IMR-90 (cell line): ENCODE measurements around the gene NTM. TPM values are rescaled to one million over a fixed set of nuclear protein-coding genes. Genes with fewer than 3 reads are reported as not detected.

Experiments
- ATAC-seq: fragments of 200-7000 bp; cut with Tn5 transposase; 2 replicates; pipeline ENCODE4 v1.9.1; 2020; ENCODE audit warnings: low read depth, mild to moderate bottlenecking, moderate library complexity
- BruUV-seq: library from RNA; stranded (reverse); fragments of 400-500 nt; replicated peaks from 2 replicates; lab custom pipeline; 2021; lab: Mats Ljungman, UMichigan
- CTCF ChIA-PET: fragments of 300-600 bp; formaldehyde crosslinking; extraction: SDS; loops from one replicate; lab custom pipeline; 2021; ENCODE audit warnings: antibody characterized with exemption; lab: Yijun Ruan, JAX
- POLR2A ChIA-PET: fragments of 300-600 bp; sonication (Branson Sonifier 250); formaldehyde crosslinking; loops from one replicate; lab custom pipeline; 2022; ENCODE audit warnings: antibody characterized with exemption; ENCODE audit not compliant: unreplicated experiment; lab: Charles Lee
- DNase-seq: peaks from one replicate; pipeline ENCODE4 v3.0.0; 2013
- H2AFZ ChIP-seq: replicated peaks from 2 replicates; pipeline ENCODE3; 2013; ENCODE audit warnings: low read length, mild to moderate bottlenecking; ENCODE audit not compliant: poor library complexity
- H2AK5ac ChIP-seq: 2 replicates; pipeline ENCODE4 v1.6.1; 2013; ENCODE audit warnings: low read depth, low read length, inconsistent platforms
- H2AK9ac ChIP-seq: replicated peaks from 2 replicates; pipeline ENCODE3; 2013; ENCODE audit warnings: mild to moderate bottlenecking, low read depth, low read length, moderate library complexity; ENCODE audit not compliant: poor library complexity
- H2BK120ac ChIP-seq: 2 replicates; pipeline ENCODE4 v1.6.1; 2013; ENCODE audit warnings: low read depth, low read length, inconsistent platforms
- H2BK15ac ChIP-seq: 3 replicates; pipeline ENCODE4 v1.6.1; 2013; ENCODE audit warnings: low read depth, low read length, inconsistent platforms
- H2BK20ac ChIP-seq: 2 replicates; pipeline ENCODE4 v1.6.1; 2013; ENCODE audit warnings: low read depth, mild to moderate bottlenecking, inconsistent platforms, low read length, moderate library complexity
- H2BK5ac ChIP-seq: 2 replicates; pipeline ENCODE4 v1.6.1; 2013; ENCODE audit warnings: mild to moderate bottlenecking, low read depth, low read length, inconsistent platforms; ENCODE audit not compliant: poor library complexity, severe bottlenecking
- H3K14ac ChIP-seq: replicated peaks from 2 replicates; pipeline ENCODE4 v1.6.1; 2013; ENCODE audit warnings: low read depth, low read length, inconsistent platforms
- H3K18ac ChIP-seq: 2 replicates; pipeline ENCODE4 v1.6.1; 2013; ENCODE audit warnings: low read depth, low read length, control low read depth
- H3K23ac ChIP-seq: 2 replicates; pipeline ENCODE4 v1.6.1; 2013; ENCODE audit warnings: low read depth, low read length, inconsistent platforms
- H3K27ac ChIP-seq: 2 replicates; pipeline ENCODE4 v1.5.1; 2013; ENCODE audit warnings: mild to moderate bottlenecking, control low read depth, low read length; ENCODE audit not compliant: insufficient read depth
- H3K27me3 ChIP-seq: 2 replicates; pipeline ENCODE4 v1.6.1; 2013; ENCODE audit warnings: low read length; ENCODE audit not compliant: control insufficient read depth, insufficient read depth
- H3K36me3 ChIP-seq: 2 replicates; pipeline ENCODE4 v1.6.1; 2013; ENCODE audit warnings: low read length, mixed read lengths; ENCODE audit not compliant: control insufficient read depth, insufficient read depth
- H3K4ac ChIP-seq: 2 replicates; pipeline ENCODE4 v1.6.1; 2013; ENCODE audit warnings: low read depth, low read length, inconsistent platforms
- H3K4me1 ChIP-seq: 2 replicates; pipeline ENCODE4 v1.6.1; 2013; ENCODE audit warnings: low read length, mixed read lengths; ENCODE audit not compliant: control insufficient read depth, insufficient read depth
- H3K4me2 ChIP-seq: 2 replicates; pipeline ENCODE4 v1.6.1; 2013; ENCODE audit warnings: low read depth, mild to moderate bottlenecking, control low read depth, low read length, moderate library complexity
- H3K4me3 ChIP-seq: 2 replicates; pipeline ENCODE4 v1.5.1; 2013; ENCODE audit warnings: low read depth, mild to moderate bottlenecking, control low read depth, low read length, moderate library complexity; ENCODE audit not compliant: insufficient read depth
- H3K56ac ChIP-seq: 2 replicates; pipeline ENCODE4 v1.6.1; 2013; ENCODE audit warnings: low read length, inconsistent platforms; ENCODE audit not compliant: insufficient read depth; ENCODE audit errors: extremely low read depth
- H3K79me1 ChIP-seq, 2 experiments: 2 replicates each; pipeline ENCODE4 v1.6.1; 2013; ENCODE audit warnings: low read length in 2 of 2, inconsistent platforms in 1 of 2, low read depth in 1 of 2
- H3K9ac ChIP-seq: 2 replicates; pipeline ENCODE4 v1.6.1; 2013; ENCODE audit warnings: low read depth, low read length, control low read depth
- H3K9me1 ChIP-seq: 2 replicates; pipeline ENCODE4 v1.6.1; 2013; ENCODE audit warnings: low read length, inconsistent platforms; ENCODE audit not compliant: insufficient read depth
- H3K9me3 ChIP-seq: 2 replicates; pipeline ENCODE4 v1.6.1; 2013; ENCODE audit warnings: low read length; ENCODE audit not compliant: control insufficient read depth, insufficient read depth
- H4K20me1 ChIP-seq: 2 replicates; pipeline ENCODE4 v1.6.1; 2013; ENCODE audit warnings: low read length, inconsistent platforms; ENCODE audit not compliant: insufficient read depth
- H4K5ac ChIP-seq: 2 replicates; pipeline ENCODE4 v1.6.1; 2013; ENCODE audit warnings: mild to moderate bottlenecking, low read depth, low read length, control low read depth
- H4K8ac ChIP-seq, 2 experiments: 2 replicates each; pipeline ENCODE4 v1.6.1; 2013; ENCODE audit warnings: low read depth in 2 of 2, low read length in 2 of 2, control low read depth in 1 of 2, inconsistent platforms in 1 of 2
- H4K91ac ChIP-seq: 2 replicates; pipeline ENCODE4 v1.6.1; 2013; ENCODE audit warnings: low read depth, low read length, inconsistent platforms; ENCODE audit not compliant: insufficient read depth
- CEBPB ChIP-seq: IDR thresholded peaks from 2 replicates; pipeline ENCODE4 v1.6.1; 2012; ENCODE audit warnings: low read depth, low read length, improper control_type of control experiment
- CHD1 ChIP-seq: IDR thresholded peaks from 2 replicates; pipeline ENCODE4 v1.6.1; 2012; ENCODE audit warnings: low read depth, low read length, improper control_type of control experiment
- NFE2L2 ChIP-seq: fragments of 150-350 bp; IDR thresholded peaks from 2 replicates; pipeline ENCODE4 v1.6.1; 2016; ENCODE audit warnings: low read depth, mild to moderate bottlenecking, low read length
- POLR2A ChIP-seq: IDR thresholded peaks from 2 replicates; pipeline ENCODE4 v1.6.1; 2012; ENCODE audit warnings: mild to moderate bottlenecking, low read depth, low read length
- RAD21 ChIP-seq: IDR thresholded peaks from 2 replicates; pipeline ENCODE4 v1.6.1; 2012; ENCODE audit warnings: low read length, improper control_type of control experiment
- SMC3 ChIP-seq: fragments of 150-350 bp; IDR thresholded peaks from 2 replicates; pipeline ENCODE4 v1.6.1; 2016; ENCODE audit warnings: low read depth, mild to moderate bottlenecking, antibody characterized with exemption, low read length, moderate library complexity
- WGBS, 2 experiments: methylation state at CpG; one replicate each; pipeline versions ENCODE4 v1.1.5 to v1.1.7; 2013; ENCODE audit warnings: missing lambda C conversion rate in 2 of 2; ENCODE audit not compliant: insufficient read length in 1 of 2; ENCODE audit errors: extremely low coverage in 2 of 2; 5-methylcytosine and 5-hydroxymethylcytosine counted together
- dilution Hi-C: fragments of 300-500 bp; cut with HindIII; formaldehyde crosslinking; loops from one replicate; pipeline ENCODE4 v1.14.3; 2018; ENCODE audit warnings: low sequenced_read_pairs; ENCODE audit not compliant: unreplicated experiment
- in situ Hi-C: fragments of 300-500 bp; cut with MboI; formaldehyde crosslinking; loops from 3 replicates; pipeline ENCODE4 v1.14.3; 2019; ENCODE audit warnings: low sequenced_read_pairs, inconsistent platforms, mixed read lengths
- intact Hi-C: fragments of 100-400 bp; cut with micrococcal nuclease; formaldehyde crosslinking; loops from 2 replicates; pipeline ENCODE4 v1.10.0; 2022
- polyA plus RNA-seq, 3 experiments: library from polyadenylated mRNA; depleted of rRNA; stranded (reverse); fragments of >200 nt; gene quantifications; 2 replicates each; pipeline ENCODE4 v1.2.3, GENCODE V29; 2012; ENCODE audit warnings: low replicate concordance in 1 of 3
- total RNA-seq: library from RNA; depleted of rRNA; stranded (reverse); fragments of >200 nt; gene quantifications from 2 replicates; pipeline ENCODE4 v1.2.3, GENCODE V29; 2012

NTM gene
- total and polyA plus RNA-seq, 2 of the 4 experiments (the other 2 are of a cell fraction) = 19.5 to 25.5 TPM

- in situ Hi-C loops = no loop called here
- H2BK15ac ChIP-seq = peak overlapping the region; percentile 47; the same call in 1 of the 3 replicates
Measured at GRCh38 chr11:131924001-131924400, 553.6 kb downstream of the NTM start.

More at GRCh38 chr11:131924001-131924400, 553.6 kb downstream of the NTM start:
- H3K23ac ChIP-seq = peak overlapping the region; percentile 78; the same call in 1 of the 2 replicates
- H2BK20ac ChIP-seq = peak overlapping the region; percentile 76
- peaks cover 25 to 56% of the 10 kb centered on the region in 2 experiments for H3K79me1 ChIP-seq
- H3K4me3 ChIP-seq = no peak overlapping the region
- H3K18ac ChIP-seq = peak overlapping the region; percentile 71
- peak overlapping the region; percentile 66; the same call in 1 of the 2 replicates for H3K56ac ChIP-seq
- H3K4me2 ChIP-seq = peak overlapping the region; percentile 18; the same call in 1 of the 2 replicates
- peak overlapping the region; percentile 89 for H3K14ac ChIP-seq
- H3K27me3 ChIP-seq = no peaks in the 10 kb centered on the region
- DNase-seq = peak; percentile 36
- H2BK5ac ChIP-seq = peak overlapping the region; percentile 68
- peak overlapping the region; percentile 42; the same call in 1 of the 2 replicates for H4K5ac ChIP-seq
- TF ChIP-seq NFE2L2 = no peak
- no peak for TF ChIP-seq CHD1
- TF ChIP-seq RAD21 = no peak
- no peak for TF ChIP-seq POLR2A
- no peak for TF ChIP-seq SMC3
- TF ChIP-seq CEBPB = no peak
- H2BK120ac ChIP-seq = peak overlapping the region; percentile 69
- peak overlapping the region; percentile 69 for H2AK9ac ChIP-seq
- ChIA-PET POLR2A (no interaction called here), CTCF (interaction anchor here (1.0 to 1.3 kb wide), 3 partner anchors 188 to 388 kb away, joined by 3 to 4 read pairs (median 3); no protein-coding TSS in a partner anchor)
- H3K36me3 ChIP-seq = no peaks in the 10 kb centered on the region
- H4K20me1 ChIP-seq = no peaks in the 10 kb centered on the region
- intact Hi-C loops = no loop called here
- peak overlapping the region; percentile 80 for H4K91ac ChIP-seq
- H3K9ac ChIP-seq = no peak overlapping the region
- peak overlapping the region; percentile 86 for H3K4ac ChIP-seq
- peaks cover 7% of the 10 kb centered on the region for H3K4me1 ChIP-seq
- peak overlapping the region; percentile 70 for H2AK5ac ChIP-seq
- ATAC-seq = peak; percentile 38
- H3K9me1 ChIP-seq = peaks cover 31% of the 10 kb centered on the region
- BruUV-seq = no TSS peak
- peak overlapping the region; percentile 77 for H2AFZ ChIP-seq
- H4K8ac ChIP-seq = peak overlapping the region; percentile 13 to 68; a peak in 2 of 4 replicates
- dilution Hi-C loops = no loop called here
- peak overlapping the region; percentile 23 for H3K27ac ChIP-seq
- H3K9me3 ChIP-seq = no peaks in the 10 kb centered on the region
- 60% methylated on average over 1 of the region's 8 CpGs; no CpG with 5 or more reads in 1 of the 2 experiments for WGBS, 2 experiments
